Parietal lobe (tissue), 1 donor: ENCODE results near the gene MAGEA8. TPM values are rescaled to one million over a fixed set of nuclear protein-coding genes. Genes with fewer than 3 reads are reported as not detected.

Experiments used
- total RNA-seq: library from RNA; depleted of rRNA; stranded (reverse); fragments of >200 nt; gene quantifications from one replicate; pipeline ENCODE4 v1.2.3, GENCODE V29; 2014

The MAGEA8 gene, protein sequence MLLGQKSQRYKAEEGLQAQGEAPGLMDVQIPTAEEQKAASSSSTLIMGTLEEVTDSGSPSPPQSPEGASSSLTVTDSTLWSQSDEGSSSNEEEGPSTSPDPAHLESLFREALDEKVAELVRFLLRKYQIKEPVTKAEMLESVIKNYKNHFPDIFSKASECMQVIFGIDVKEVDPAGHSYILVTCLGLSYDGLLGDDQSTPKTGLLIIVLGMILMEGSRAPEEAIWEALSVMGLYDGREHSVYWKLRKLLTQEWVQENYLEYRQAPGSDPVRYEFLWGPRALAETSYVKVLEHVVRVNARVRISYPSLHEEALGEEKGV
- total RNA-seq = not detected

GRCh38 chrX:149881081-149881711 is at the start of gene MAGEA8:
Gene MAGEA8, plus strand, starts transcription at chrX:149881183. Its CDS starts 3,090 bp downstream, at chrX:149884273.

GRCh38 chrX:149929400-149929799 is 48.4 kb downstream of the MAGEA8 start, which contains the start of gene HSFX4:
Gene HSFX4, plus strand, starts transcription at chrX:149929573. Its CDS starts 72 bp downstream, at chrX:149929645.

Other genes starting within 250 kb of the MAGEA8 start
- 59.8 TPM for gene TMEM185A, start 249.4 kb upstream of the MAGEA8 start, total RNA-seq
- gene MAGEA11, start 169.1 kb upstream of the MAGEA8 start, total RNA-seq = not detected
- 4.4 TPM for gene HSFX1, start 107.1 kb upstream of the MAGEA8 start, total RNA-seq
- not detected for gene MAGEA9, start 99.3 kb upstream of the MAGEA8 start, total RNA-seq
- not detected for gene HSFX4, start 48.4 kb downstream of the MAGEA8 start, total RNA-seq
- 19.4 TPM for gene EOLA2, start 57.3 kb downstream of the MAGEA8 start, total RNA-seq